A673 (cell line): ENCODE data around the gene SERTM1. TPM values are rescaled to one million over a fixed set of nuclear protein-coding genes. Genes with fewer than 3 reads are reported as not detected.
A peak's percentile ranks its signal among the peaks of the same experiment; 100 is the strongest.

Source experiments
- BruUV-seq: library from RNA; stranded (reverse); fragments of 400-500 nt; replicated peaks from 2 replicates; lab custom pipeline; 2021; lab: Mats Ljungman, UMichigan
- CTCF ChIA-PET: fragments of 300-600 bp; sonication (Branson Sonifier 250); formaldehyde crosslinking; loops from one replicate; lab custom pipeline; 2022; ENCODE audit warnings: antibody characterized with exemption; lab: Charles Lee
- POLR2A ChIA-PET: fragments of 300-600 bp; sonication (Branson Sonifier 250); formaldehyde crosslinking; loops from one replicate; lab custom pipeline; 2022; ENCODE audit warnings: antibody characterized with exemption; ENCODE audit not compliant: low non-redundant PET; lab: Charles Lee
- DNase-seq: peaks from one replicate; pipeline ENCODE4 v3.0.0-alpha.2; 2015; ENCODE audit warnings: low spot score
- H3K27ac ChIP-seq: fragments of 200-600 bp; sonication (generic); 2 replicates; pipeline ENCODE4 v1.5.1; 2016; ENCODE audit warnings: mixed run types, low read depth, mild to moderate bottlenecking, mixed read lengths, antibody characterized with exemption, low read length; ENCODE audit not compliant: poor library complexity, severe bottlenecking
- H3K27me3 ChIP-seq: fragments of 200-600 bp; sonication (generic); replicated peaks from 2 replicates; pipeline ENCODE4 v1.6.1; 2017; ENCODE audit warnings: mixed run types, low read depth, mild to moderate bottlenecking, mixed read lengths, antibody characterized with exemption, low read length; ENCODE audit not compliant: insufficient read depth, poor library complexity
- H3K36me3 ChIP-seq: fragments of 200-600 bp; sonication (generic); 2 replicates; pipeline ENCODE4 v1.6.1; 2016; ENCODE audit warnings: mixed run types, mild to moderate bottlenecking, mixed read lengths, antibody characterized with exemption, low read length; ENCODE audit not compliant: insufficient read depth, poor library complexity, severe bottlenecking
- H3K4me1 ChIP-seq: fragments of 200-600 bp; sonication (generic); 2 replicates; pipeline ENCODE4 v1.6.1; 2017; ENCODE audit warnings: mixed run types, mild to moderate bottlenecking, mixed read lengths, antibody characterized with exemption, low read length; ENCODE audit not compliant: insufficient read depth, poor library complexity, severe bottlenecking
- H3K4me3 ChIP-seq: fragments of 200-600 bp; sonication (generic); 2 replicates; pipeline ENCODE4 v1.5.1; 2016; ENCODE audit warnings: low read depth, mixed run types, mild to moderate bottlenecking, mixed read lengths, low read length; ENCODE audit not compliant: poor library complexity, severe bottlenecking
- H3K9me3 ChIP-seq: fragments of 200-600 bp; sonication (generic); 2 replicates; pipeline ENCODE4 v1.6.1; 2016; ENCODE audit warnings: mixed run types, low read depth, mild to moderate bottlenecking, mixed read lengths, antibody characterized with exemption, low read length; ENCODE audit not compliant: poor library complexity, severe bottlenecking
- CTCF ChIP-seq: fragments of 300-800, 200-600 bp; sonication (generic); conservative IDR thresholded peaks from 2 replicates; pipeline ENCODE4 v1.5.1; 2017; ENCODE audit warnings: low read depth, mild to moderate bottlenecking, antibody characterized with exemption, low read length, moderate library complexity, mixed read lengths
- EZH2 ChIP-seq: fragments of 200-600 bp; sonication (generic); IDR thresholded peaks from 2 replicates; pipeline ENCODE4 v1.6.1; 2017; ENCODE audit warnings: borderline replicate concordance, low read depth, mild to moderate bottlenecking, mixed read lengths, antibody characterized with exemption, low read length; ENCODE audit not compliant: poor library complexity, severe bottlenecking
- intact Hi-C: fragments of 100-400 bp; cut with micrococcal nuclease; formaldehyde crosslinking; loops from one replicate; pipeline ENCODE4 v1.10.0; 2022; ENCODE audit not compliant: unreplicated experiment
- total RNA-seq: library from RNA; stranded (reverse); gene quantifications from 2 replicates; pipeline ENCODE4 v1.2.3, GENCODE V29; 2021

The SERTM1 gene
- total RNA-seq, 1 experiment from 2014 or later: 42.9 TPM

- ChIA-PET POLR2A (no interaction called here), CTCF (no interaction called here)
- Histone ChIP-seq H3K27ac (no peak overlapping the region), H3K9me3 (no peaks in the 10 kb centered on the region), H3K4me3 (no peak overlapping the region), H3K4me1 (peaks cover 20% of the 10 kb centered on the region), H3K27me3 (no peaks in the 10 kb centered on the region), H3K36me3 (no peaks in the 10 kb centered on the region)
- intact Hi-C loops: no loop called here
- no peak for DNase-seq
- no TSS peak for BruUV-seq
- no peak for TF ChIP-seq EZH2
- no peak for TF ChIP-seq CTCF
These were observed 32.9 kb downstream of the SERTM1 start for GRCh38 chr13:36706755-36707154.

GRCh38 chr13:36709136-36709890, 35.5 kb downstream of the SERTM1 start:
- no peaks in the 10 kb centered on the region for H3K9me3 ChIP-seq
- H3K4me3 ChIP-seq: no peak overlapping the region
- no peak for TF ChIP-seq CTCF
- no peak for TF ChIP-seq EZH2
- intact Hi-C loops: no loop called here
- DNase-seq: peak; percentile 45
- ChIA-PET POLR2A (no interaction called here), CTCF (no interaction called here)
- H3K36me3 ChIP-seq: no peaks in the 10 kb centered on the region
- no peaks in the 10 kb centered on the region for H3K27me3 ChIP-seq
- H3K27ac ChIP-seq: peak overlapping the region; percentile 71
- no TSS peak for BruUV-seq
- H3K4me1 ChIP-seq: peaks cover 38% of the 10 kb centered on the region

GRCh38 chr13:36710396-36710795, 36.6 kb downstream of the SERTM1 start:
- CTCF ChIA-PET: no interaction called here
- TF ChIP-seq EZH2 (no peak), CTCF (no peak)

More at GRCh38 chr13:36710396-36710795, 36.6 kb downstream of the SERTM1 start:
- H3K36me3 ChIP-seq: no peaks in the 10 kb centered on the region
- H3K4me1 ChIP-seq: peaks cover 39% of the 10 kb centered on the region
- POLR2A ChIA-PET: no interaction called here
- H3K4me3 ChIP-seq: no peak overlapping the region
- BruUV-seq: no TSS peak
- no peak for DNase-seq
- intact Hi-C loops: no loop called here
- peak overlapping the region; percentile 7 for H3K27ac ChIP-seq
- H3K27me3 ChIP-seq: no peaks in the 10 kb centered on the region
- H3K9me3 ChIP-seq: no peaks in the 10 kb centered on the region
